Naive thymus-derived CD8-positive, alpha-beta T cell (primary cell): ENCODE results near the gene PNPLA2. TPM values are rescaled to one million over a fixed set of nuclear protein-coding genes. Genes with fewer than 3 reads are reported as not detected.

ENCODE experiments used
- ATAC-seq, 2 donors: fragments of 150-1000 bp; cut with Tn5 transposase in 1 of 2; sonication (Bioruptor Pico), chemical (Tn5 transposase) in 1 of 2; 1 replicate in 1 of 2; 2 replicates in 1 of 2; pipeline ENCODE4 v1.10.0; 2021; ENCODE audit warnings: mild to moderate bottlenecking in 2 of 2, moderate library complexity in 2 of 2
- POLR2A ChIA-PET: fragments of 350-600 bp; sonication (Branson Sonifier 250); formaldehyde crosslinking; loops from one replicate; lab custom pipeline; 2021; ENCODE audit warnings: antibody characterized with exemption; lab: Charles Lee
- DNase-seq, 10 donors: peaks; one replicate each; pipeline versions ENCODE4 v3.0.0 to v3.0.0-alpha.2; 2020 to 2022
- H3K27ac Mint-ChIP-seq, 10 donors: one replicate each; pipeline ENCODE4 v1.8.0; 2020 to 2022; ENCODE audit warnings: mild to moderate bottlenecking in 10 of 10, mixed read lengths in 10 of 10, moderate library complexity in 4 of 10, inconsistent platforms in 1 of 10
- H3K27me3 Mint-ChIP-seq, 5 donors: one replicate each; pipeline ENCODE4 v1.8.0; 2021 to 2022; ENCODE audit warnings: mixed read lengths in 5 of 5
- H3K36me3 Mint-ChIP-seq, 3 donors: one replicate each; pipeline ENCODE4 v1.8.0; 2020 to 2022; ENCODE audit warnings: mixed read lengths in 3 of 3, mild to moderate bottlenecking in 2 of 3, inconsistent platforms in 1 of 3
- H3K4me1 Mint-ChIP-seq, 4 donors: one replicate each; pipeline ENCODE4 v1.8.0; 2021 to 2022; ENCODE audit warnings: mixed read lengths in 4 of 4
- H3K4me3 Mint-ChIP-seq, 10 donors: one replicate each; pipeline ENCODE4 v1.8.0; 2020 to 2022; ENCODE audit warnings: mild to moderate bottlenecking in 10 of 10, mixed read lengths in 10 of 10, moderate library complexity in 6 of 10, inconsistent platforms in 1 of 10
- H3K9me3 Mint-ChIP-seq, 9 donors: one replicate each; pipeline ENCODE4 v1.8.0; 2020 to 2022; ENCODE audit warnings: mixed read lengths in 9 of 9, mild to moderate bottlenecking in 3 of 9, inconsistent platforms in 1 of 9, moderate library complexity in 1 of 9
- polyA plus RNA-seq, 3 donors: library from polyadenylated mRNA; unstranded; fragments of 300-500 nt; fragmentation: Illumina TruSeq; gene quantifications; one replicate each; pipeline ENCODE4 v1.2.3, GENCODE V29; 2021
- total RNA-seq, 8 experiments: library from RNA in 2 of 8; stranded (reverse) in 2 of 8; gene quantifications; one replicate each; pipeline ENCODE4 v1.2.3 and lab custom pipeline; 2021 to 2026

The PNPLA2 gene
- total and polyA plus RNA-seq, 5 experiments from 2014 or later, result 20.5 to 251 (median 42.7) TPM

- Mint-ChIP-seq H3K4me1 (peaks cover 7 to 41% (median 40%) of the 10 kb centered on the region in 4 donors), H3K27me3 (peaks cover 0 to 33% (median 14%) of the 10 kb centered on the region in 5 donors), H3K27ac (no peak overlapping the region), H3K36me3 (peaks cover 0 to 34% (median 12%) of the 10 kb centered on the region in 3 donors), H3K9me3 (no peaks in the 10 kb centered on the region), H3K4me3 (no peak overlapping the region)
- ATAC-seq (no peak), DNase-seq (no peak)
- POLR2A ChIA-PET, result interaction anchor here (1.0 to 3.0 kb wide), 3 partner anchors 15 to 20 kb away, joined by 4 to 10 read pairs (median 5); partner anchors contain the start of genes PIDD1 and RPLP2
Measured at GRCh38 chr11:824292-824880, 5.7 kb downstream of the PNPLA2 start.

GRCh38 chr11:824942-825341, 6.2 kb downstream of the PNPLA2 start:
- H3K36me3 Mint-ChIP-seq, result peaks cover 0 to 34% (median 12%) of the 10 kb centered on the region in 3 donors
- no peak overlapping the region for H3K4me3 Mint-ChIP-seq
- H3K9me3 Mint-ChIP-seq, result no peaks in the 10 kb centered on the region
- H3K27ac Mint-ChIP-seq, result peak overlapping the region in 1 of 10 donors; percentile 28
- POLR2A ChIA-PET, result interaction anchor here (1.0 to 3.0 kb wide), 3 partner anchors 16 to 20 kb away, joined by 4 to 10 read pairs (median 5); partner anchors contain the start of genes PIDD1 and RPLP2
- ATAC-seq (no peak), DNase-seq (no peak)
- peaks cover 10 to 46% (median 44%) of the 10 kb centered on the region in 4 donors for H3K4me1 Mint-ChIP-seq
- H3K27me3 Mint-ChIP-seq, result peaks cover 0 to 38% (median 14%) of the 10 kb centered on the region in 5 donors

- Mint-ChIP-seq H3K36me3 (peaks cover 0 to 34% (median 12%) of the 10 kb centered on the region in 3 donors), H3K27ac (peak overlapping the region in 1 of 10 donors; percentile 28), H3K9me3 (no peaks in the 10 kb centered on the region), H3K4me1 (peaks cover 10 to 53% (median 42%) of the 10 kb centered on the region in 4 donors), H3K27me3 (peaks cover 0 to 40% (median 14%) of the 10 kb centered on the region in 5 donors), H3K4me3 (no peak overlapping the region)
- ATAC-seq, result no peak
- DNase-seq, result no peak
- POLR2A ChIA-PET, result interaction anchor here (0.6 to 3.0 kb wide), 7 partner anchors 15 to 133 kb away, joined by 3 to 10 read pairs (median 4); partner anchors contain the start of genes PIDD1 and TSPAN4
Measured at GRCh38 chr11:825366-826226, 6.9 kb downstream of the PNPLA2 start.

GRCh38 chr11:826227-826621, 7.5 kb downstream of the PNPLA2 start:
- no peak overlapping the region for H3K27ac Mint-ChIP-seq
- peaks cover 0 to 40% (median 14%) of the 10 kb centered on the region in 5 donors for H3K27me3 Mint-ChIP-seq
- H3K9me3 Mint-ChIP-seq, result no peaks in the 10 kb centered on the region
- peaks cover 0 to 34% (median 12%) of the 10 kb centered on the region in 3 donors for H3K36me3 Mint-ChIP-seq
- peak overlapping the region; percentile 61 to 81 (median 70) for H3K4me3 Mint-ChIP-seq
- POLR2A ChIA-PET, result interaction anchor here (0.6 to 3.0 kb wide), 6 partner anchors 15 to 134 kb away, joined by 3 to 10 read pairs (median 4); partner anchors contain the start of gene TSPAN4
- no peak for ATAC-seq
- DNase-seq, result no peak
- H3K4me1 Mint-ChIP-seq, result peaks cover 7 to 51% (median 37%) of the 10 kb centered on the region in 4 donors

GRCh38 chr11:826836-827145, 8.1 kb downstream of the PNPLA2 start:
- Mint-ChIP-seq H3K4me1 (peaks cover 7 to 52% (median 39%) of the 10 kb centered on the region in 4 donors), H3K4me3 (peak overlapping the region; percentile 61 to 81 (median 70)), H3K9me3 (no peaks in the 10 kb centered on the region), H3K36me3 (peaks cover 0 to 31% (median 12%) of the 10 kb centered on the region in 3 donors), H3K27me3 (peaks cover 0 to 40% (median 14%) of the 10 kb centered on the region in 5 donors), H3K27ac (no peak overlapping the region)
- ATAC-seq (peak; percentile 7 to 17), DNase-seq (no peak)
- POLR2A ChIA-PET, result interaction anchor here (0.8 to 3.0 kb wide), 3 partner anchors 14 to 26 kb away, joined by 3 to 10 read pairs (median 4); no protein-coding TSS in a partner anchor

GRCh38 chr11:827146-827896, 8.6 kb downstream of the PNPLA2 start:
- DNase-seq (no peak), ATAC-seq (peak; percentile 4 to 15)
- H3K27ac Mint-ChIP-seq, result peak overlapping the region in 1 of 10 donors; percentile 74
- H3K9me3 Mint-ChIP-seq, result no peaks in the 10 kb centered on the region
- peaks cover 6 to 52% (median 36%) of the 10 kb centered on the region in 4 donors for H3K4me1 Mint-ChIP-seq
- H3K36me3 Mint-ChIP-seq, result peaks cover 0 to 28% (median 11%) of the 10 kb centered on the region in 3 donors
- H3K4me3 Mint-ChIP-seq, result peak overlapping the region; percentile 20 to 86 (median 69)
- peaks cover 0 to 40% (median 14%) of the 10 kb centered on the region in 5 donors for H3K27me3 Mint-ChIP-seq
- POLR2A ChIA-PET, result interaction anchor here (6.2 to 12.0 kb wide), 2 partner anchors 7 to 15 kb away, joined by 51 to 127 read pairs; partner anchors contain the start of genes PNPLA2, POLR2L and TSPAN4

- Mint-ChIP-seq H3K4me3 (peak within 1 kb of the TSS; percentile 64 to 86 (median 76)), H3K27me3 (peaks cover 0 to 40% (median 14%) of the 10 kb centered on the region in 5 donors), H3K36me3 (peaks cover 0 to 23% (median 8%) of the 10 kb centered on the region in 3 donors), H3K27ac (peak within 1 kb of the TSS in 2 of 10 donors; percentile 27 to 74), H3K9me3 (no peaks in the 10 kb centered on the region), H3K4me1 (peaks cover 6 to 50% (median 36%) of the 10 kb centered on the region in 4 donors)
- ATAC-seq (no peak), DNase-seq (no peak)
- POLR2A ChIA-PET, result interaction anchor here (6.2 to 12.0 kb wide), 2 partner anchors 7 to 14 kb away, joined by 51 to 127 read pairs; partner anchors contain the start of genes PNPLA2, POLR2L and TSPAN4
Measured at GRCh38 chr11:827897-828192, 9.1 kb downstream of the PNPLA2 start, which contains the start of gene CRACR2B. Gene CRACR2B (plus strand): TSS chr11:827919. CDS start chr11:828608, 689 bp downstream.

- Mint-ChIP-seq H3K9me3 (no peaks in the 10 kb centered on the region), H3K27ac (peak overlapping the region in 1 of 10 donors; percentile 63), H3K36me3 (peaks cover 0 to 16% (median 8%) of the 10 kb centered on the region in 3 donors), H3K4me1 (peaks cover 6 to 50% (median 36%) of the 10 kb centered on the region in 4 donors), H3K27me3 (peaks cover 0 to 38% (median 14%) of the 10 kb centered on the region in 5 donors), H3K4me3 (peak overlapping the region in 9 of 10 donors; percentile 33 to 86 (median 67))
- POLR2A ChIA-PET, result interaction anchor here (0.7 to 12.0 kb wide), 4 partner anchors 8 to 34 kb away, joined by 3 to 127 read pairs (median 29); partner anchors contain the start of genes PNPLA2, POLR2L and TSPAN4
- ATAC-seq (no peak), DNase-seq (no peak)
Measured at GRCh38 chr11:828506-829175, 9.9 kb downstream of the PNPLA2 start.

GRCh38 chr11:829176-829846, 10.6 kb downstream of the PNPLA2 start:
- Mint-ChIP-seq H3K9me3 (no peaks in the 10 kb centered on the region), H3K36me3 (peaks cover 0 to 10% (median 8%) of the 10 kb centered on the region in 3 donors), H3K4me3 (peak overlapping the region in 8 of 10 donors; percentile 6 to 77 (median 62)), H3K27me3 (peaks cover 0 to 38% (median 14%) of the 10 kb centered on the region in 5 donors), H3K27ac (peak overlapping the region in 1 of 10 donors; percentile 63), H3K4me1 (peaks cover 8 to 50% (median 43%) of the 10 kb centered on the region in 4 donors)
- ATAC-seq (no peak), DNase-seq (no peak)
- POLR2A ChIA-PET, result interaction anchor here (0.7 to 12.0 kb wide), 5 partner anchors 9 to 35 kb away, joined by 3 to 127 read pairs (median 7); partner anchors contain the start of genes PNPLA2, POLR2L and TSPAN4

- no peaks in the 10 kb centered on the region for H3K9me3 Mint-ChIP-seq
- H3K4me3 Mint-ChIP-seq, result peak overlapping the region; percentile 28 to 77 (median 64)
- H3K36me3 Mint-ChIP-seq, result peaks cover 0 to 8% (median 5%) of the 10 kb centered on the region in 3 donors
- no peak for DNase-seq
- H3K4me1 Mint-ChIP-seq, result peaks cover 8 to 50% (median 47%) of the 10 kb centered on the region in 4 donors
- POLR2A ChIA-PET, result interaction anchor here (1.1 to 12.0 kb wide), 4 partner anchors 9 to 28 kb away, joined by 3 to 127 read pairs (median 27); partner anchors contain the start of genes PNPLA2, POLR2L and TSPAN4
- H3K27ac Mint-ChIP-seq, result no peak overlapping the region
- ATAC-seq, result peak; percentile 8 to 17
- peaks cover 0 to 37% (median 14%) of the 10 kb centered on the region in 5 donors for H3K27me3 Mint-ChIP-seq
Measured at GRCh38 chr11:829847-830294, 11.2 kb downstream of the PNPLA2 start.
